OCI-LY7 (cell line): ENCODE measurements around the gene CDK7.

Source experiments
- CTCF ChIP-seq: fragments of 200-600 bp; sonication (generic); conservative IDR thresholded peaks from 2 replicates; pipeline ENCODE4 v1.5.1; 2014; ENCODE audit warnings: mild to moderate bottlenecking, antibody characterized with exemption, low read length, moderate library complexity, mixed read lengths
- EZH2phosphoT487 ChIP-seq: fragments of 200-600 bp; sonication (generic); IDR thresholded peaks from 2 replicates; pipeline ENCODE4 v1.6.1; 2018; ENCODE audit warnings: low read depth, borderline replicate concordance, mild to moderate bottlenecking, mixed run types, antibody characterized with exemption, low read length, moderate library complexity, mixed read lengths

- TF ChIP-seq CTCF (no peak), EZH2phosphoT487 (no peak)
Measured at GRCh38 chr5:69305512-69305911, 70.8 kb downstream of the CDK7 start.
